GM19351 (cell line): ENCODE measurements around the gene NAT14.
"Not testable (repeated sequence)": the region's sequence is repeated elsewhere in the genome, so short reads cannot be mapped to it uniquely, and the experiment has no call there.

ENCODE experiments used
- ATAC-seq: cut with Tn5 transposase; IDR thresholded peaks from one replicate; pipeline ENCODE4 v1.9.1; 2021; ENCODE audit warnings: mild to moderate bottlenecking, moderate library complexity; ENCODE audit not compliant: unreplicated experiment

NAT14 gene

GRCh38 chr19:55484593-55485438 lies at the start of gene NAT14:
Gene NAT14 (plus strand): TSS chr19:55485188. CDS start chr19:55485709, 521 bp downstream.
- ATAC-seq = peak; percentile 56

DNA sequence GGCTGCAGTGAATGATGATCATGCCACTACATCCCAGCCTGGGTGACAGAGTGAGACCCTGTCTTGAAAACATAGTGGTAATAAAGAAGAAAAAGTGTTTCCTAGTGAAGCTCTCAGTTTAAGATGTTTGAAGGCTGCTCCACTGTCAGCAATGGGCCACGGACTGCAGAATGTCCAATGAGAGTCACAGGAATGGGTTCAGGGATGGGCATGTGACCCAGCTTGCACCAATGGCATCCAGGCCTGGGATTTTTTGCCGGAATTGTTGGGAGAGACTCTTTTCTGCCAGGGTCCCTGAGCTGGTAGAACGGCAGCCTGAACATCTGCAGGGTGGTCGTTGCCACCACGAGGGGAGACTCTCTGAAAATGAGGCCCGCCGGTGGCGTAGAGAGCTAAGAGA lies 48.1 kb upstream of the NAT14 start:
- ATAC-seq = no peak

DNA sequence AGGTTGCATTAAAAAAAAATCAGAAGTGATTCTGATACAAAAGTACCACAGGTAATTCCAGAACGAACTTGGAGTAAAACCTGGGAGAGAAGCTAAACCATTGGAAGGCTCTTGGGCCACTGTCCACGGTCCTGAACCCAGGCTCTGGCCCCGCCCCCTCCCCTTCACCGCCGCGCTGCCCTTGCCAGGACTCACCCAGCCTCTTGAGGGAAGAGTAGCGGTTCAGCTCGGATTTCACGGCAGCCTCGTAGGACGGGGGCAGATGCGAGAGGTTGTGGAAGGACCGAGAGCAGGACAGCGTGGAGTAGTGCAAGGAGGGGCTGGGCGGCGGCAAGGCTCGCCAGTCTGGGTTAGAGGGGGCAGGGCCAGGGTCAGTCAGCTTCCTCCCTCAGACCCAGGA lies 47.6 kb upstream of the NAT14 start:
- no peak for ATAC-seq

DNA sequence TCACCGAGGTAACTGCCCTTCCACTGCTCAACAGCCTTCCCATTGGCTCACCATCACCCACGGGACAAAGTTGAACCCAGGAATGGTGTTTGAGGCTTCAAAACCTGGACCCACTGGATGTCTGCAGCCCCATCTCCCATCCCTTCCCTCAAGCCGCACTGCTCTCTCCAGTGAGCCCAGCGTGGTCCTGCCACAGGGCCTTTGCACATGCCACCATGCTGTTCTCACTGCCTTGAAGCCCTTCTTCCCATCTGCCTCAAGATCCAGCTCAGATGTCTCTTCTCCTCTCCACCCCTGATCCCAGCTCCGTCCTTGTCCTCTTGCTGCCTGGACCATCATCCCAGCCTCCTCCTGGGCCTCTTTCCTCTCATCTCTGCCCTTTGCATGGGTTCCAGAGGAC lies 45.9 kb upstream of the NAT14 start:
- no peak for ATAC-seq

GRCh38 chr19:55440411-55441105 lies 44.4 kb upstream of the NAT14 start:
- ATAC-seq = no peak

GRCh38 chr19:55441319-55441691 lies 43.7 kb upstream of the NAT14 start:
- no peak for ATAC-seq

- ATAC-seq = no peak
Observed at GRCh38 chr19:55441692-55442321, 43.2 kb upstream of the NAT14 start.

- no peak for ATAC-seq
Observed at GRCh38 chr19:55442372-55442961, 42.5 kb upstream of the NAT14 start.

GRCh38 chr19:55443045-55443823 lies 41.8 kb upstream of the NAT14 start, which contains the start of gene SHISA7:
Gene SHISA7 (minus strand): TSS chr19:55443300. CDS start chr19:55442863, 437 bp downstream.
- ATAC-seq = no peak

- no peak for ATAC-seq
Observed at GRCh38 chr19:55443824-55444480, 41.0 kb upstream of the NAT14 start.

GRCh38 chr19:55444646-55445045 lies 40.3 kb upstream of the NAT14 start:
- ATAC-seq = no peak

GRCh38 chr19:55446060-55446459 lies 38.9 kb upstream of the NAT14 start:
- no peak for ATAC-seq

GRCh38 chr19:55447421-55448174 lies 37.4 kb upstream of the NAT14 start:
- ATAC-seq = no peak

- ATAC-seq = not testable (repeated sequence)
Observed at GRCh38 chr19:55448175-55448490, 36.9 kb upstream of the NAT14 start.

GRCh38 chr19:55449469-55449868 lies 35.5 kb upstream of the NAT14 start:
- no peak for ATAC-seq

GRCh38 chr19:55451163-55451964 lies 33.6 kb upstream of the NAT14 start:
- no peak for ATAC-seq

GRCh38 chr19:55451965-55452748 lies 32.8 kb upstream of the NAT14 start:
- no peak for ATAC-seq
